GM18505 (cell line): ENCODE measurements around the gene RNF208.
"Not testable (repeated sequence)": the region's sequence is repeated elsewhere in the genome, so short reads cannot be mapped to it uniquely, and the experiment has no call there.

Source experiments
- ATAC-seq: cut with Tn5 transposase; IDR thresholded peaks from one replicate; pipeline ENCODE4 v1.9.1; 2021; ENCODE audit not compliant: unreplicated experiment
- POLR2A ChIP-seq: IDR thresholded peaks from 4 replicates; pipeline ENCODE4 v1.6.1; 2011; ENCODE audit warnings: borderline replicate concordance; ENCODE audit not compliant: insufficient read depth, insufficient read length; ENCODE audit errors: extremely low read depth

The RNF208 gene

GRCh38 chr9:137250329-137251193 lies 28.5 kb upstream of the RNF208 start:
- TF ChIP-seq POLR2A = no peak
- no peak for ATAC-seq

- no peak for TF ChIP-seq POLR2A
- no peak for ATAC-seq
Observed at GRCh38 chr9:137247916-137248175, 25.8 kb upstream of the RNF208 start.

- no peak for ATAC-seq
- TF ChIP-seq POLR2A = no peak
Observed at GRCh38 chr9:137247135-137247915, 25.3 kb upstream of the RNF208 start.

- ATAC-seq = no peak
- TF ChIP-seq POLR2A = no peak
Observed at GRCh38 chr9:137245450-137246421, 23.7 kb upstream of the RNF208 start.

GRCh38 chr9:137244486-137245449 lies 22.7 kb upstream of the RNF208 start:
- no peak for TF ChIP-seq POLR2A
- ATAC-seq = no peak

GRCh38 chr9:137243626-137244485 lies 21.8 kb upstream of the RNF208 start:
- peak; percentile 40 for TF ChIP-seq POLR2A
- no peak for ATAC-seq

GRCh38 chr9:137243266-137243625 lies 21.2 kb upstream of the RNF208 start:
- ATAC-seq = not testable (repeated sequence)

GRCh38 chr9:137242269-137243203 lies 20.5 kb upstream of the RNF208 start:
- ATAC-seq = no peak
- TF ChIP-seq POLR2A = no peak

GRCh38 chr9:137241490-137242268 lies 19.6 kb upstream of the RNF208 start:
- peak; percentile 6 for ATAC-seq

GRCh38 chr9:137240841-137241489 lies 18.9 kb upstream of the RNF208 start, which contains the start of gene TUBB4B:
TUBB4B (plus strand) TSS chr9:137241287; CDS start chr9:137241361, 74 bp downstream.
- peak; percentile 65 for ATAC-seq
- TF ChIP-seq POLR2A = peak; percentile 100

More at GRCh38 chr9:137241490-137242268, 19.6 kb upstream of the RNF208 start:
- TF ChIP-seq POLR2A = no peak
